ENCODE measurements around the gene TMEM94. TPM values are rescaled to one million over a fixed set of nuclear protein-coding genes. Genes with fewer than 3 reads are reported as not detected.

Gene TMEM94
- total and polyA plus RNA-seq, 2 of the 8 experiments (the other 6 are each of a cell fraction or from before 2014, with no cell fraction given), result 54.8 to 69.9 TPM

DNA sequence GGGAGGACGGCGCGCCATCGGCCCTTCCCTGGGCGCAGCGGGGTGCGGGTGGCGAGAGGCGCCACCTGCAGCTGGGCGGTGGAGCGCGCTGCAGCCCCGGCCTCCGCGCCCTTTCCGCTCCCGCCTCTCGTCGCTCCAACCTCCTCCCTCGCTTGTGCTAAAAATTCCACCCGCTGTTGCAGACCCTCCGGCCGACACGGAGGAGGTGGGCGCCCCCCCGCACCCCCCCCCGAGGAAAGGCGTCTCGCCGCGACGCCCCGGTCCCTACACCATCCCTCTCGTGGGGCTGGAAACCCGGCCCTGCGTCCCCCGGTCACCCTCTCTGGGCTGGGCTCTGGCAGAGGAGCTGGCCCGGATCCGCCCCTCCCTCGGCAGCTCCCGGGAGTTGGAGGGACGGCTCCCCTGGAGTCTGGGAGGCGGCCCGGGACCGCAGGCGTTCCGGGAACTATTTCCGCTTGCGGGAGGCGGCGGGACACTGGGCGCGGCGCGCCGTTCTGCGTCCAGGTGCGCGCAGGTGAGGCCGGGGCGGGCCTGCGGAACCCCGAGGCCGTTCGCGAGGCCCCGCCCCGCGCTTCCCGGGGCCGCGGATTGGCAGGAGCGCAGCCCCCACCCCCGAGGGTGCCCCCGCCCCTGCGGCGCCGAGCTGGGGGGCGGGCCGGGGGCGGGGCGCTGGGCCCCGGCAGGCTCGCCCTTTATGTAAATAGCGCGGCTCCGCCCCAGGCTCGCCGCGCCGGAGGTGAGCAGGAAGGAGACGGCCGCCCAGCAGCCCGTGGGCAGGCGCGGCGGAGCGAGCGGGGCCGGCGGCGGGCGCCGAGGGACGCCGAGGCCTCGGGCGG is 68.8 kb downstream of the TMEM94 start, which contains the start of gene LLGL2:
Gene LLGL2, plus strand, starts transcription at position 728 of the 836 bp plus-strand sequence. CDS start 17,730 bp downstream, outside the sequence.
- H4K8ac ChIP-seq (ENCODE audit: extremely low read depth, insufficient read depth, low read length), result peak within 1 kb of the TSS; percentile 93
- H3K4me3 ChIP-seq (ENCODE audit: extremely low read depth in 1 of 4, insufficient read depth in 2 of 4, low read depth in 3 of 4, low read length in 4 of 4), result peak within 1 kb of the TSS; percentile 53 to 93 (median 66)
- DNase-seq (ENCODE audit: low read depth in 1 of 2, low spot score in 2 of 2) (peak in 1 of 2 experiments; percentile 89), FAIRE-seq (no peak)
- peak within 1 kb of the TSS; percentile 81 for H4K91ac ChIP-seq (replicated peaks; ENCODE audit: insufficient read length, low read length)
- no peaks in the 10 kb centered on the region for H3K79me1 ChIP-seq (ENCODE audit: low read depth, low read length)
- peaks cover 3 to 16% of the 10 kb centered on the region in 2 experiments for H4K20me1 ChIP-seq (replicated peaks in 1 of 2; ENCODE audit: control insufficient read depth in 1 of 2, insufficient read depth in 2 of 2, low read length in 2 of 2)
- H2AK5ac ChIP-seq (ENCODE audit: low read depth, low read length), result peak within 1 kb of the TSS; percentile 33; the same call in 1 of the 2 replicates
- H3K4me2 ChIP-seq (ENCODE audit: insufficient read depth in 1 of 2, low read depth in 2 of 2, low read length in 2 of 2), result peak within 1 kb of the TSS; percentile 75 to 91
- no peak within 1 kb of the TSS for H2BK120ac ChIP-seq (replicated peaks; ENCODE audit: low read depth, low read length)
- CTCF ChIA-PET (ENCODE audit: partially characterized antibody), result interaction anchor here (0.7 to 3.4 kb wide), 11 partner anchors 9 to 409 kb away, joined by 3 to 16 read pairs (median 3); partner anchors contain the start of gene TSEN54
- no peak within 1 kb of the TSS for H2BK15ac ChIP-seq (ENCODE audit: low read length)
- no peak within 1 kb of the TSS for H3K14ac ChIP-seq (ENCODE audit: insufficient read length)
- H3K9ac ChIP-seq (replicated peaks in 1 of 4; ENCODE audit: extremely low read depth in 1 of 4, low read depth in 3 of 4, low read length in 3 of 4), result peak within 1 kb of the TSS in 2 of 4 experiments; percentile 42 to 55; a peak in 4 of 7 replicates
- H3K9me3 ChIP-seq (ENCODE audit: insufficient read depth in 2 of 2, low read depth in 1 of 2, low read length in 1 of 2), result no peaks in the 10 kb centered on the region
- H3K27me3 ChIP-seq (replicated peaks in 1 of 4; ENCODE audit: control insufficient read depth in 3 of 4, extremely low read depth in 1 of 4, insufficient read depth in 3 of 4, low read length in 3 of 4), result no peaks in the 10 kb centered on the region; a peak in 1 of 7 replicates
- H3K18ac ChIP-seq (ENCODE audit: extremely low read depth, low read length), result peak within 1 kb of the TSS; percentile 83
- H2BK5ac ChIP-seq (ENCODE audit: low read depth, low read length), result peak within 1 kb of the TSS; percentile 87; the same call in 1 of the 2 replicates
- H3K56ac ChIP-seq (replicated peaks; ENCODE audit: insufficient read length, low read depth, low read length), result peak within 1 kb of the TSS; percentile 93
- H3K4me1 ChIP-seq (replicated peaks in 1 of 4; ENCODE audit: control insufficient read depth in 3 of 4, insufficient read depth in 4 of 4, low read length in 3 of 4), result peaks cover 0 to 13% (median 4%) of the 10 kb centered on the region in 4 experiments; a peak in 6 of 7 replicates
- peaks cover 11% of the 10 kb centered on the region; the same call in 1 of the 2 replicates for H3K23me2 ChIP-seq (ENCODE audit: low read depth, low read length)
- 1% methylated on average over 38 of the region's 108 CpGs; no CpG with 5 or more reads in 1 of the 2 experiments for WGBS, 2 experiments (ENCODE audit: extremely low coverage in 1 of 2, insufficient coverage in 1 of 2, insufficient read length in 1 of 2, insufficient replicate concordance in 2 of 2, low coverage in 1 of 2, low lambda C conversion rate in 2 of 2, missing lambda C conversion rate in 1 of 2)
- H4K5ac ChIP-seq (ENCODE audit: insufficient read length, low read depth, low read length), result peak within 1 kb of the TSS; percentile 93
- H3K27ac ChIP-seq (ENCODE audit: low read depth, low read length), result peak within 1 kb of the TSS; percentile 39; the same call in 1 of the 2 replicates
- 0 out of 2 replicates have a peak within 1 kb of the TSS, but pooled peaks have one; percentile 4 for H2BK12ac ChIP-seq (ENCODE audit: low read depth, low read length)
- peaks cover 0 to 22% (median 4%) of the 10 kb centered on the region in 4 experiments; a peak in 5 of 8 replicates for H3K36me3 ChIP-seq (ENCODE audit: control insufficient read depth in 2 of 4, insufficient read depth in 4 of 4, low read length in 3 of 4)
- no peak within 1 kb of the TSS for H3K23ac ChIP-seq (ENCODE audit: insufficient read length)
- POLR2A ChIA-PET (ENCODE audit: partially characterized antibody), result interaction anchor here (0.6 to 2.9 kb wide), 11 partner anchors 8 to 239 kb away, joined by 3 to 23 read pairs (median 4); partner anchors contain the start of gene TSEN54
- peak within 1 kb of the TSS; percentile 94 for H3K4ac ChIP-seq (replicated peaks; ENCODE audit: insufficient read length, low read depth, low read length)
- no peak within 1 kb of the TSS; the same call in 1 of the 2 replicates for H2AFZ ChIP-seq (ENCODE audit: low read length)
- H3K79me2 ChIP-seq (ENCODE audit: control insufficient read depth in 1 of 2, insufficient read depth in 2 of 2, low read length in 2 of 2), result peaks cover 0 to 7% of the 10 kb centered on the region in 2 experiments; a peak in 1 of 4 replicates
- no peak within 1 kb of the TSS for H2BK20ac ChIP-seq (ENCODE audit: low read length)
- TF ChIP-seq TAF7 (optimal IDR thresholded peaks at IDR 0.05; ENCODE audit: borderline replicate concordance, low read depth, low read length) (no peak), PHF8 (conservative IDR thresholded peaks at IDR 0.05; ENCODE audit: low read depth, low read length) (peak; percentile 81), CREB1 (IDR thresholded peaks at IDR 0.05) (no peak), CHD2 (IDR thresholded peaks at IDR 0.05; ENCODE audit: low read length) (peak; percentile 77), YY1 (IDR thresholded peaks at IDR 0.05; ENCODE audit: low read depth, low read length) (peak; percentile 29; the same call in 1 of the 2 replicates), KDM5A (IDR thresholded peaks at IDR 0.05; ENCODE audit: low read length) (no peak), SIX5 (IDR thresholded peaks at IDR 0.05; ENCODE audit: low read depth, low read length) (no peak), SRF (IDR thresholded peaks at IDR 0.05; ENCODE audit: low read depth, low read length) (no peak), SIN3A (conservative IDR thresholded peaks at IDR 0.05 in 1 of 2, IDR thresholded peaks at IDR 0.05 in 1 of 2; ENCODE audit: low read depth in 1 of 2, low read length in 2 of 2) (peak; percentile 37 to 79; a peak in 2 of 4 replicates), POLR2AphosphoS5 (IDR thresholded peaks at IDR 0.05; ENCODE audit: low read depth, low read length) (peak; percentile 66), TCF12 (IDR thresholded peaks at IDR 0.05; ENCODE audit: low read depth, low read length) (peak; percentile 75; the same call in 1 of the 2 replicates)

Measured in H1 (cell line).